SIG-M5 (cell line): ENCODE data around the gene TUBB1.

ENCODE experiments used
- DNase-seq: peaks from one replicate; lab custom pipeline; 2025; lab: John Stamatoyannopoulos, UW

The TUBB1 gene

DNA sequence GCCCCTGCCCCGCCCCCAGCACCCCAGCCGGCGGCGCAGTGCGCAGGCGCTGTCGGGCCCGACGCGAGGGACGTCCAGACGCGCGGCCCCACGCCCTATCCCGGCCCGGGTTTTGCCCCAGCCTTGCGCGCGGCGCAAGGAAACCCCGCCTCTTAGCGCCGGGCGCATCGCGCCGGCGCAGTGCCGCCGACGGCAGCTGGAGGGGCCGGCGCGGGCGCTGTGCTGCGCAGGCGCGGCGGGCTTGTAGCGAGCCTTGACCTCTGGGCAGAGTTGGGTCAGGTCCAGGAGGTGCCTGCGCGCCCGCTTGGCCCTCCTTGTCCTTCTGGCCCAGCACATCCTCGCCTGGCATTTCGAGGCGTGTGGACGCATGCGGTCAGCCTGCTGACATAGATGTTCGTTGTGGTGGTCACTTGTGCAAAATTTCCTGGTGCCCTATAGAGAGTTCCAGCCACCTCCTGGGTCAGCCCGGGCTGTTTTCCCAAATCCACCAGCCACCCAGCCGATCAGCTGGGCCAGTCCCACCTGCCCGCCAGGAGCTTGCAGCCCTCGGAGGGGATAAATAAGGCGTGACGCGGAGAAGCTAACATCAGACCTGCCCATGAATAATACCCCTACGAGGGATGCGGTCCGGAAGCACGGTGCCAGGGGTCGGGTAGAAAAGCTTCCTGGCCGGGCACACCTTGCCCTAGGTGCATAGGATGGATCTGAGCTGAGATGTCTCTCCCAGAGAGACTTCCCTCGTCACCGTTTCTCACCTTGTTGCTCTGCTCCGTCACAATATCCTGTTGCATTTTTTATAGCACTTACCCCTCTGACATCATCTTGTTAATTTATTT, 23.8 kb downstream of the TUBB1 start:
- DNase-seq = peak; percentile 43

DNA sequence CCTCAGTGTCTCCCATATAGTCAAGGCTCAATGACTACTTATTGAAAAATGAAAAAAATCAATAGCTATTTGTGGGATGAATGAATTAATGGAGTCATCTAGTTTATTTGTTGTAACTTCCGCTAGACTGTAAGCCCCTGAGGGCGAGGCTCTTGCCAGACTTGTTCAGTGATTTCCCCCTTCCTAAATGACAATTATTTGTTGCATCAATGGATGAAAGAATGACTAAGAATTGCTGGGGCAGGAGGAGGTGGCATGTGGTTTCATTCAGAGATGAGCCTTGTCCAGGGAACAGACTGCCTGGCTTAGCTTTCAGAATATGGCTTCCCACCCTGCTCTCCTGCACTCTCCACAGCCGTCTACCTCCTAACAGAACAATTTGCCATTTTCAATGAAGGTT, 24.5 kb downstream of the TUBB1 start:
- DNase-seq = no peak

DNA sequence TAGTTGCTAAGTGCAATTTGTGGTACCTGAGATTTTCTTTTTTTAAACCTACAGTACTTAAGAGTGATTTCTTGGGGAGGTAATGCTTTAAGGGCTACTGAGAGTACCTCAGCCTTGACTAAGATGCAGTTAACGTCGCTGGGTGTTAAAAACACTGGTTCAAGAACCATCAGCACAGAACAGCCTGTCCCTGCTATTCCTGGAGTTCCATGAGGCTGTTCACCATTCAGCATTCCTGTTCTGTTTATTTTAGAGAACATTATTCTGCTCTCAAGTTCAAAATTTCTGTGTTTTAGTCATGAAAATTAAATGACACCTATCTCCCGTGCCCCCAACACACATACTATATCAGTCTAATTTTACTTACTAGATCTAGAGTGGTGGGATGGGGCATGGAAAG, 25.1 kb downstream of the TUBB1 start:
- DNase-seq = no peak

DNA sequence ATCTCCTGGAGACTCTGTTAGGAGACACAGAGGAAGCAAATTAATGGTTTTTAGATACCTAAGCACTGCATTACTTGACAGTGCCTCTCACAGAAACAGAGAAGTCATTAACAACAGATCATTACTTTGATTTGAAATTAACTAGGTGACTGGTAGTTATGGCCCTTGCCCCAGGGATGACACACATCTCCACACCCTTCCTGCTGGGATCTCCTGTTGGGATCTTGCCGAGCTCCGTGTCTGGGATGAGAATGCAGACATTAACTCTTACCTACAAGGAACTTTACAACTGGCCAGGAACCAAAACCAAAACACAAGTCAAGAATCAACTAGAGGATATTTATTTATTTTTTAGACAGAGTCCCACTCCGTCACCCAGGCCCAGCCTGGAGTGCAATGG, 25.6 kb downstream of the TUBB1 start:
- no peak for DNase-seq

DNA sequence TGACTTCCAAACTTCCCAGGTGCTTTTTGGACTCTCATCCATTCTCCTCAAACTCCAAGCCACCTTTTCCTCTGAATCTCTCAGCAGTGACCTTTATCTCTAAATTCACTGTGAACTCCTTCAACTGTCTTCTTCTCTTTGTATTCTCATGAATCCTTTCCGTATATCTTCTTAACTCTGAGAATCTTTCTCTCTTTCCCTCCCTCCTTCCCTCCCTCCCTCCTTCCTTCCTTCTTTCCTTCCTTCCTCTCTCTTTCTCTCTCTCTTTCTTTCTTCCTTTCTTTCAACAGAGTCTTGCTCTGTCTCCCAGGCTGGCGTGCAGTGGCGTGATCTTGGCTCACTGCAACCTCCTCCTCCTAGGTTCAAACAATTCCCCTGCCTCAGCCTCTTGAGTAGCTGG, 27.6 kb downstream of the TUBB1 start:
- no peak for DNase-seq

DNA sequence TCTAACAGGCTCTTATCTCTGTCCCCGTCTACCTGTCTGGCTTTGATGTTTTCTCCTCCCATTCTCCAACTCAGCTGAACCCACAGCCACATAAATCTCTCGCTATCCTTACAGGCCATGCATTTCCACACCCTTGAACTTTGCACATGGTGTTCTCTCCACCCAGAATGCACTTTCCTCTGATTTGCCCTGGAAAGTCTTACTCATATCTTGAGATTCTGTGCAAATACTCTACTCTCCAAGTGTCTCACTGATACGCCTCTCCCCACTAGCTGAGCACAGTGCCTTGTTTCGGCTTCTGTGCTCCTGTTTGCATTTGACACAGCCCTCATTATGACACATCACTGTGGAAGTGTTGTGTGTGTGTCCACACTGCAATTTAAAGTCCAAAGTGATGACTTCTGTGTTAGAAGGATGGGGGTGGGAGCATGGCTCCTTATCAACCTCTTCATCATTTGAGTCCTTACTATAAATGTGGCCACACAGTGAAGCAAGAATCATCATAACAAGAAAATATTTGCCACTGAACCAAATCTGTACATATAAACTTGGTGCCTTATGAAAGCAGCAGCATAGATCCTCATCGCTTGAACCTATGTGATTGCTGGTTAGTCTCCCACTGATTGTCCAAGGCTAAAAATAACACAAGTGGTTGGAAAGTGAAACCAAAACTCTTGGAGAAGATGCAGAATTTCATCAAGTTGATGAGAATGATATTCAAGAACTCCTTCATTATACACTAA, 28.9 kb downstream of the TUBB1 start:
- no peak for DNase-seq

DNA sequence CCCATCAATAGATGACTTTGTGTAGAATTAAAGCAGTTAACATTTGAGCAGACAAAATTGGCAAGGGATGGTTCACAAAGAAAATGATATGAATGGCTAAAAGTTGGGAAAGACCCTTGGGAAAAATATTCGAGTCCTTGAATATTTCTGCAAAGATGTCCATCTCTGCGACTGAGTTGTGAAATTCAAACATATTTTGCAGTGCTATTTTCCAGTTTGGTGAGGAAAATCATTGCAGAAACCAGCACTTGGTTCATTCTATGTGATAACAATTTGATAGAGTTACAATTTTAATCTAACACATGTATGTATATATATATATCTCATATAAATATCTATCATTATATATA, 29.4 kb downstream of the TUBB1 start:
- no peak for DNase-seq

DNA sequence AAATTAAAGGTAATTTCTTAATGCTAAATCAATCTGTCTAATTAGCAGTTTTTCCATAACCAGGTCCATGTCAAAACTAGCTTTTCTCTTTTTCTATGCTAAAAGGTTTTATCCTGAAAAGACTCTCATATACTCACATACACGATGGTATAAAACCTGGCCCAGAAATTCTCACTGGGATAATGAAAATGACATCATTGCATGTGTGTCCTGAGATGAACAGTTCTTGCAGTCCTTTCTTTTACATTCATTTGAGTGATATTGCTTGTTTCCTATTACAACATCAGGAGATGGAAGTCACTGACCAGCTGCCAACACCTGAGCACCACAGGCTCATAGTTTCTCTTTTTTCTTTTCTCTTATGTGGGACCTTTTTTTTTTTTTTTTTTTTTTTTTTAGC, 31.2 kb downstream of the TUBB1 start:
- no peak for DNase-seq

DNA sequence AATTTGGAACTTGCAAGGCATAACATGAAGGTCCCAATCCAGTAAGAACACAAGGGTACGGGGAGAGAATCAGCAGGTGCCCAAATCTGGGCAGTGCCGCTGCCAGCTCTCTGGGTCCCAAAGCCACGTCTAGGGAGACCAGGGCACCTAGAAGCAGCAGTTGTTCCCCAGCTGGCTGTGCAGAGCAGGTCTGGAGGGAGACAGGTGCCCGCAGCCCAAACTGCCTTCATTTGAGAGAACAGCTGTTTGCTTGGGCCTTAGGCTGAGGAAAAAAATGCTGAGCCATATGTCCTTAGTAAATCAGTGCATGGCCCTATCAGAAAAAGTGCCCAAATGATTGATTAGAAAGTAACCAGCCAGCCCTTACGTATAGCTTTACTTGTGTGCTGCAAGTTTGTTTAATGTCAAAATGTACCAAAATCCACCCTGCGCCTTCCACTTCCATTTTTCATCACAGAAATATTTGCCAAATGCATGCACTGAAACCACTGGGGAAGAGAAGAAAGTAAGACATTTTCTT, 32.5 kb downstream of the TUBB1 start:
- DNase-seq = no peak

DNA sequence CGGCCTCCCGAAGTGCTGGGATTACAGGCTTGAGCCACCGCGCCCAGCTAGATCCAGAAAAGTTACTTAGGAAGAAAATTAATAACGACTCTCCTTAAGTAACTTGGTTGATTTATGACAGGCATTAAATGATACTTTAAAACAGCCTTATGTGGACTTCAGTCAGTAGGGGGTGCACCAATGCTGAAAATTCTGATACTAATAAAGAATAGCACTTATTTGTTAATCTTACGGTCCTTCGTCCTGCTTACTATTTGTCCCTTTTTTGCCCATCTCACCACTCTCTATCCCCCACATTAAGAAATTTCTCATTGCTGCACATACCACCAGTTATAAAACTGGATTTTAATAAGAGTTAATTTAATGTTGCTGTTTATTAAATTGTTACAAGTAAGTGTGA, 36.1 kb downstream of the TUBB1 start:
- no peak for DNase-seq

DNA sequence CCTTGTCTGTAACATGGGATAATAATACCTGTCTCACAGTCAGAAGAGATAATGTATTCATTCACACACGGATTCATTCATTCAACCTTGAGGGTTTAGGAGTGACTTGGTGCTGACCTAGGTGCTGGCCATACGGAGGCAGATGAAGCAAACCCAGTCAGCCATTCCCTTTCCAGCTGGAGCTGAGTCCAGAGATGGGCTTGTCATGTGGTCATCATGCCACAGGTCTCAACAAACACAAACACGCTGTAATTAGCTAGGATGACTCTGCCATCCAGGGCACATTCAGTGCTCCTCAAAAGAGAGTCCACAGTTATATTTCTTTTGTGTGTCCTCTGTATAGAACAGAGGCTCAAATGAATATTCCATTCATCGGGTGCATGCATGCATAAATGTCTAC, 42.9 kb downstream of the TUBB1 start:
- no peak for DNase-seq

DNA sequence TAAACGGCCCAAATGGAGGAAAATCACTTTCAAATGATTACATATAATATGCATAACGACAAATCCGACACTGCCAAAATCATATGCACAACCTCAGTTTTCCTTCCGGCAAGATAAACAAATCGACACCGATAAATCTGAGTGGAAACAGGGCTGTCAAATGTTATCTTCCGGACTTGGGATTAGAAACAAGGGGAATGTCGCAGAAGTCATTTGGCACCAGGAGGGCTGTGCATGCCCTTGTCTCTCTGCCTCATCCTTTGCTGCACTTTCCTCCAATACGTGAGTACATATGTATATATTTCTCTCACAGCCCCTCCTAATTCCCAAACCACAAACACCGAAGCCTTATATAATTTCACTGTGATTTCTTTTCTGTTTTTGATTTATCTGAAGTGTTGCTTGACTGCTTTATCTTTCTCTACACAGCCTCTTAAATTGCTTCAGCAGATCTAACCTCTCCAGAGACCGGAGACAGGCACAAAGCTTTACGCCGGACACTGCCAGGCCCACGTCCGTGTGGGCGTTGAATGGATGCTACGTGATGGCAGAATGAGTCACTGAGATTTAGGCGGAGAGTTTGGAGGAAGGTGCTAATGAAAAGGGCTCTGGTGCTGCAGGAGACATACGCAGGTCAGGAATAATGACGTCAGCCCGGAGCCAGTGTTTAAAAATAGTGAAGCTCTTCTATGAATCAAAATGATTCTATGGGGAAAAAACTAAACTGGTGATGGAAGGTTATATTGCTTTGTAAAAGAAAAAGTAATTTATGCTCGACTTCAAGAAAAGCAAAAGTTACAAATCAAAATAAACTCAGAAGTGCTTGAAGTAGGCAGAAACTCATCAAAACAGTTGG, 44.4 kb downstream of the TUBB1 start:
- no peak for DNase-seq

DNA sequence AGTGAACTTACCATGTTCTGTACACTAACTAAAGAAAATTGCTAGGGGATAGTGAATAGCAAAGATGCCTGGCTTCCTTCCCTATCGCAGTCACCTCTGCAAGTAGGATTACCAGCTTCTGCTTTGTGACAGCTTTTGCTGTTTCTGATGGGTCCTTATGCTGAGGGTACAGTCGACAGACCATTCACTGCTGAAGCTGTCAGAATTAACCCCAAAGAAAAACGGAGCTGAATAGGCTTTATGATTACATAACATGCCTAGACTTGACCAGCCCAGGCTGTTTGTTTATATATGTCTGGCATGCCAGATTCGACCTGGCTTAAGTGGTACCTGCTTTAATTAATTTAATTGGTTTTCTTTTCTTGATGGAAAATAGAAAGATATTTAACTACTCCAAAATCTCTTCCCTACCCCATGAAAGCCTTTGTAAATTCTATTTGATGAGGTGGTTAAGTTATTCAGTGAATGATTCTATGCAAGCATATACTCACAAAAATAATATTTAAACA, 45.0 kb downstream of the TUBB1 start:
- DNase-seq = no peak

DNA sequence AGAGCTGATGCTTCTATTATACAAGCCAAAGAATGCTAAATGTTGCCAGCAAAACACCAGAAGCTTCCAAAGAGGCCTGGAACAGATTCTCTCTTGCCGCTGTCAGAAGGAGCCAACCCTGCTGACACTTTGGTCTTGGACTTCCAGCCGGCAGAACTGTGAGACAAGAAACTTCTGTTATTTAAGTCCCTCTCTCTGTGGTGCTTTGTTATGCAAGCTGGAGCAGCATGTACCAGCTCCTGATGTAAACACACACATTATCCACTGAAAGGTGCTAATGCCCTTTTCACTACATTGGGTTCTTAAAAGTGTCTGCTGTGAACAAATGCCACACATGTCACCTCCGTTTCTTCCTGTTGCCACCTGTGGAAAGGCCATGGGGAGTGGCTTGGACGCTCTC, 49.3 kb downstream of the TUBB1 start:
- no peak for DNase-seq

DNA sequence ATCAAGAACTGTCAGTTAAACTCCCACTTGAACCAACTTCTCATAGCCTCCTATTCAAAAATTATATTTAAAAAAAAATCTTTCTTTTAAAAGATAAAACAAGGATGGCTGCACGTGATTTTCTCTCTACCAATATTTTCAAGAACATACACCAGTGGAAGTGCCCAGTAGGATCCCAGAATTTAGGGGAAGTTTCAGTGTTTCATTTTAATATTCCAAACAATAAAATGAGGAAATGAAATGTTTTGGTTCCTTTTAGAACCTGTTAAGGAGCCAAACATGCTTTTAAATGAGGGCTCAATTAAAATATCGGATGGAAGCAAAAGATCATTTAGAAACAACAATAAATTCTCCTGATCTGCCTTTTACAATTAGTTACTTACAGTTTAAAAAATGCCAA, 49.8 kb downstream of the TUBB1 start:
- no peak for DNase-seq

DNA sequence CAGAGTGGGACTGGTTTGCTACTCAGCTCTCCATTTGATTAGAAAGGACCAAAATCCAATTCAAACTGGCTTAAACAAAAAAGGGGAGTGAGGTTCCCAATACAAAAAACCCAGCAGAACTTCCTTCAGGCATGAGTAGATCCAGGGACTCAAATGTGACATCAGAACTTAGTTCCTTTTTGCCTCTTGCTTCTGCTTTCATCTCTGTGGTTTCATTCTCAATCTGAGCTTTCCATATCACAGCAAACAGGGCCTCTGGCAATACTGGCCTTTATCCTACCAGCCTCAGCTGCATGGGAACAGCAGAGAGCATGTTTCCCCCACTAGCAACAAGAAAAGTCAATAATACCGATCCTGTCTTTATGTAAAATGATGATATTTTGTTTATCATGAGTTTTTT, 52.0 kb downstream of the TUBB1 start:
- no peak for DNase-seq

DNA sequence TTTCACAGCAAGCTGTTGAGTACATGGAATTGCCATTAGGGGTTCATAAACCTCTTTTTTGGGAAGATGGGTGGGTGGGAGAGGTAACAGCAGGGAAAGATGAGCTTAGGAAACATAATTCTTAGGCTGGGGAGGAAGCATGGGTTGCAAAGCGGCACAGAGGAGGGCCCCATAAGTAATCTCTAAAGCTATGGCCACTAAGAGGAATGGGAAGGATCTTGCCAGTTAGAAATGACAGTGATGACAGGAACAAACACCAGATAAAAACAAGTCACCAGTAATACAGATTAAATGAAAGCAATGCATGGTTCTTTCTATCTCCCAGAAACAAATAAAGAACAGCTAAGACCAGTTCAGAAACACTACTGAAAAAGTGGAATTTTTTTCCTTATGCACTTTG, 54.4 kb downstream of the TUBB1 start:
- no peak for DNase-seq

DNA sequence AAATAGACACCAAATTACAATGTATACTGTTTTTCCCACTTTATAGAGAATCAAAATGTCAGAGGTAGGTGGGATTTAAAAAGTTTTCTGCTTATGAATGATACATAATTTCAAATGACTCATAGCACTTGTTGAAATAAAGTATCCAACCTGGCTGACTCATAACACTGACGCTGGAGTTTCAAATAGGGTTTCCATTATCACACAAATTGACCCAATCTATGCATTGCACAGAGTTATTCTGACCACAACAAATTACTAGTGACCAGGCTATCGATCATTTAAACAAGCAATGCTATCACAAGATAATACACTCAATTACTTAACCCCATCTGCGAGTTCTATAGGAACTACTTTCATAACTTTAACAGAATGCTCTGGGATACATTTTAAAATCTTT, 55.2 kb downstream of the TUBB1 start:
- DNase-seq = no peak

DNA sequence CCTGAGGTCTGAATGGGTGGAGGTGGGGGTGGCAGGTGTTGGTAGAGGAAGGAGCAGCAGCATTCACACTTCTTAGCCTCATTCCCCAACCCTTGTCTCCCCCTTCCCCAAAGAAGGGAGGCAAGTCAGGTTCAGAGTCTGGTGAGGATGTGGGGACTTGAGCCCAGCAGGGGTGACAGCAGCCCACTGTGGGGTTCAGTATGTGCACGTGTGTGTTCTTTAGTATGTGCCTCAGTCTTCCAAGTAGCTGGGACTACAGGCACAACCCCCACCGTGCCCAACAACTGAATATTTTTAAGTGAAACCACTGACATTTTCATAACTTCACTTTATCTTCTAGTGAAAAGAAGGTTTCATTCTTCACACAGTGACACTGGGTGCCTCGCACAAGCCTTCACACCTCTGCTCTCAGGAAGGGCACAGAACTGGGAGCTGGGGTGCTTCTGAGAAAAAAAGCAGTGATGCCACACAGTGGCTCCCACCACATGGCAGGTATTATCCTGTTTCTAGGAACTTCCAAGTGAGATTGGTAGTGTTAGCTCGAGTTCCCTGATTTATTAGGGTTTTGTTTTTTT, 56.8 kb downstream of the TUBB1 start:
- DNase-seq = no peak
